Sigmoid colon (tissue), 4 donors: ENCODE data around the gene MTOR.
A peak's percentile ranks its signal among the peaks of the same experiment; 100 is the strongest.

Experiments used
- CTCF ChIP-seq, 4 experiments: fragments of 450-650 bp in 3 of 4; fragments of 200-600 bp in 1 of 4; IDR thresholded peaks; one replicate each; pipeline ENCODE4 v1.5.1; 2016 to 2019; ENCODE audit warnings: antibody characterized with exemption in 4 of 4, mild to moderate bottlenecking in 3 of 4, moderate library complexity in 2 of 4
- EP300 ChIP-seq, 4 donors: sonication (generic); formaldehyde crosslinking; IDR thresholded peaks; one replicate each; pipeline ENCODE4 v1.6.1; 2017; ENCODE audit warnings: antibody characterized with exemption in 4 of 4
- POLR2A ChIP-seq, 2 donors: fragments of 450-650 bp; IDR thresholded peaks; one replicate each; pipeline ENCODE4 v1.6.1; 2016; ENCODE audit warnings: antibody characterized with exemption in 2 of 2, mild to moderate bottlenecking in 2 of 2, moderate library complexity in 2 of 2
- POLR2AphosphoS5 ChIP-seq, 4 donors: sonication (generic); formaldehyde crosslinking; IDR thresholded peaks; one replicate each; pipeline ENCODE4 v1.6.1; 2017; ENCODE audit warnings: antibody characterized with exemption in 4 of 4

GRCh38 chr1:11157867-11158266 lies 104.5 kb downstream of the MTOR start:
- TF ChIP-seq CTCF (IDR thresholded peaks at IDR 0.05) (no peak), POLR2AphosphoS5 (IDR thresholded peaks at IDR 0.05) (peak in 2 of 4 donors; percentile 13 to 62), POLR2A (IDR thresholded peaks at IDR 0.05) (no peak), EP300 (IDR thresholded peaks at IDR 0.05) (no peak)
